Dedifferentiated amniotic fluid mesenchymal stem cell (primary cell): ENCODE measurements around the gene ZFPM1.

Experiments used
- DNase-seq: peaks from one replicate; pipeline ENCODE4 v3.0.0-alpha.2; 2016; ENCODE audit errors: extremely low spot score

The ZFPM1 gene

GRCh38 chr16:88498576-88499208, 45.6 kb downstream of the ZFPM1 start:
- DNase-seq = no peak

- no peak for DNase-seq
Observed at GRCh38 chr16:88499292-88499691, 46.2 kb downstream of the ZFPM1 start.

GRCh38 chr16:88499836-88500251, 46.8 kb downstream of the ZFPM1 start:
- DNase-seq = no peak

- DNase-seq = no peak
Observed at GRCh38 chr16:88500255-88500661, 47.2 kb downstream of the ZFPM1 start.

- DNase-seq = no peak
Observed at GRCh38 chr16:88502371-88502770, 49.3 kb downstream of the ZFPM1 start.

- DNase-seq = no peak
Observed at GRCh38 chr16:88502776-88503280, 49.7 kb downstream of the ZFPM1 start.

- DNase-seq = no peak
Observed at GRCh38 chr16:88503374-88503770, 50.3 kb downstream of the ZFPM1 start.

GRCh38 chr16:88503771-88504488, 50.9 kb downstream of the ZFPM1 start:
- no peak for DNase-seq

GRCh38 chr16:88504489-88505404, 51.7 kb downstream of the ZFPM1 start:
- no peak for DNase-seq

- no peak for DNase-seq
Observed at GRCh38 chr16:88505405-88506082, 52.5 kb downstream of the ZFPM1 start.

- DNase-seq = no peak
Observed at GRCh38 chr16:88506723-88507122, 53.6 kb downstream of the ZFPM1 start.

GRCh38 chr16:88507231-88507743, 54.2 kb downstream of the ZFPM1 start:
- DNase-seq = no peak

GRCh38 chr16:88508376-88508867, 55.3 kb downstream of the ZFPM1 start:
- no peak for DNase-seq

- no peak for DNase-seq
Observed at GRCh38 chr16:88508868-88509748, 56.0 kb downstream of the ZFPM1 start.

- no peak for DNase-seq
Observed at GRCh38 chr16:88509749-88510069, 56.6 kb downstream of the ZFPM1 start.

GRCh38 chr16:88510091-88510994, 57.3 kb downstream of the ZFPM1 start:
- no peak for DNase-seq

GRCh38 chr16:88511060-88511459, 58.0 kb downstream of the ZFPM1 start:
- no peak for DNase-seq

- DNase-seq = no peak
Observed at GRCh38 chr16:88511906-88512305, 58.8 kb downstream of the ZFPM1 start.
